DMS79 (cell line): Measurements from ENCODE around the gene ING1.

Experiments used
- DNase-seq: peaks from one replicate; lab custom pipeline; 2025; lab: John Stamatoyannopoulos, UW

The ING1 gene

GRCh38 chr13:110771194-110771593 is 57.7 kb downstream of the ING1 start:
- no peak for DNase-seq

- no peak for DNase-seq
Measured at GRCh38 chr13:110772091-110772984, 58.8 kb downstream of the ING1 start.
